DND-41 (cell line): Measurements from ENCODE around the gene ADM.

ENCODE experiments used
- EZH2 ChIP-seq: IDR thresholded peaks from 3 replicates; pipeline ENCODE4 v1.6.1; 2012; ENCODE audit warnings: borderline replicate concordance, low read depth, mild to moderate bottlenecking, moderate library complexity, low read length, inconsistent platforms; ENCODE audit not compliant: severe bottlenecking
- TF ChIP-seq, protein P1 (sequence below): IDR thresholded peaks from 2 replicates; pipeline ENCODE4 v1.5.1; 2012; ENCODE audit warnings: borderline replicate concordance, low read length, moderate library complexity, mild to moderate bottlenecking; ENCODE audit not compliant: poor library complexity, severe bottlenecking; ENCODE audit errors: extremely low read depth

DNA sequence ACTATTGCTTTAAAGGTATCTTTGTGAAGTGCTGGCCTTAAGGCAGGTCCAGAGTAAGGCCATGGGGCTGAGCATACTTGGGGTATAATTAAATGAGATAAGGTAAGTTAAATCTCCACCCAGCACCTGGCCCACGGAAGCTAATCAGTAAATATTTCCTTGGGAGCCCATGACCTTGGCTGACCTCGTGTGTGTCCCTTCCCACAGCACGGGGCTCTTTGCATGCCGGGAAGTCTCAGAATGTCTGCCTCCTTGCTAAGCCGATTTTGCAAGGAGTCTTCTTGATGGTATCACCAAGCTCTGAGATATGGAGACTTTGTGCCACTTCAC lies 46.5 kb downstream of the ADM start:
- TF ChIP-seq, protein P1, sequence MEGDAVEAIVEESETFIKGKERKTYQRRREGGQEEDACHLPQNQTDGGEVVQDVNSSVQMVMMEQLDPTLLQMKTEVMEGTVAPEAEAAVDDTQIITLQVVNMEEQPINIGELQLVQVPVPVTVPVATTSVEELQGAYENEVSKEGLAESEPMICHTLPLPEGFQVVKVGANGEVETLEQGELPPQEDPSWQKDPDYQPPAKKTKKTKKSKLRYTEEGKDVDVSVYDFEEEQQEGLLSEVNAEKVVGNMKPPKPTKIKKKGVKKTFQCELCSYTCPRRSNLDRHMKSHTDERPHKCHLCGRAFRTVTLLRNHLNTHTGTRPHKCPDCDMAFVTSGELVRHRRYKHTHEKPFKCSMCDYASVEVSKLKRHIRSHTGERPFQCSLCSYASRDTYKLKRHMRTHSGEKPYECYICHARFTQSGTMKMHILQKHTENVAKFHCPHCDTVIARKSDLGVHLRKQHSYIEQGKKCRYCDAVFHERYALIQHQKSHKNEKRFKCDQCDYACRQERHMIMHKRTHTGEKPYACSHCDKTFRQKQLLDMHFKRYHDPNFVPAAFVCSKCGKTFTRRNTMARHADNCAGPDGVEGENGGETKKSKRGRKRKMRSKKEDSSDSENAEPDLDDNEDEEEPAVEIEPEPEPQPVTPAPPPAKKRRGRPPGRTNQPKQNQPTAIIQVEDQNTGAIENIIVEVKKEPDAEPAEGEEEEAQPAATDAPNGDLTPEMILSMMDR: no peak
- no peak for TF ChIP-seq EZH2
